HCT116 (cell line): Measurements from ENCODE around the gene BTBD6. TPM values are rescaled to one million over a fixed set of nuclear protein-coding genes. Genes with fewer than 3 reads are reported as not detected.

Experiments
- ATAC-seq: fragments of 200-7000 bp; cut with Tn5 transposase; 2 replicates; pipeline ENCODE4 v1.9.1; 2020; ENCODE audit warnings: mild to moderate bottlenecking, moderate library complexity
- BruUV-seq: library from RNA; stranded (reverse); fragments of 400-500 nt; replicated peaks from 2 replicates; lab custom pipeline; 2021; lab: Mats Ljungman, UMichigan
- CTCF ChIA-PET: fragments of 300-600 bp; sonication (Branson Sonifier 250); formaldehyde crosslinking; loops from one replicate; lab custom pipeline; 2021; ENCODE audit warnings: antibody characterized with exemption; lab: Charles Lee
- POLR2A ChIA-PET: fragments of 300-600, 350-600 bp; sonication (Branson Sonifier 250); formaldehyde crosslinking; loops from one replicate; lab custom pipeline; 2021; ENCODE audit warnings: antibody characterized with exemption; lab: Charles Lee
- RAD21 ChIA-PET, 2 experiments: fragments of 300-600 bp; sonication (Branson Sonifier 250); formaldehyde crosslinking; loops; one replicate each; lab custom pipeline; 2023; ENCODE audit warnings: low total read pairs in 2 of 2; ENCODE audit not compliant: uncharacterized antibody in 2 of 2, unreplicated experiment in 2 of 2, low non-redundant PET in 1 of 2; lab: Charles Lee
- DNase-seq: peaks from one replicate; pipeline ENCODE4 v3.0.0-alpha.2; 2010; ENCODE audit warnings: low read depth, low spot score
- H2AFZ ChIP-seq: fragments of 200-600 bp; shearing (Covaris generic), sonication (generic); 2 replicates; pipeline ENCODE4 v1.6.1; 2017; ENCODE audit warnings: low read depth, mixed run types, mixed read lengths, antibody characterized with exemption, low read length; ENCODE audit not compliant: poor library complexity, severe bottlenecking
- H3K27ac ChIP-seq: 2 replicates; pipeline ENCODE4 v1.5.1; 2012; ENCODE audit warnings: low read depth, low read length
- H3K27me3 ChIP-seq: fragments of 200-600 bp; sonication (generic); 2 replicates; pipeline ENCODE4 v1.6.1; 2016; ENCODE audit warnings: mixed run types, low read length, mixed read lengths; ENCODE audit not compliant: insufficient read depth
- H3K36me3 ChIP-seq, 2 experiments: fragments of 200-500 bp in 1 of 2; fragments of 200-600 bp in 1 of 2; sonication (Bioruptor generic) in 1 of 2; sonication (generic) in 1 of 2; 2 replicates each; pipeline versions ENCODE4 v1.5.1 to v1.6.1; 2014 to 2016; ENCODE audit warnings: low read length in 2 of 2, inconsistent platforms in 1 of 2, mixed read lengths in 1 of 2, mixed run types in 1 of 2; ENCODE audit not compliant: insufficient read depth in 2 of 2, control insufficient read depth in 1 of 2
- H3K4me1 ChIP-seq, 2 experiments: fragments of 200-600 bp in 1 of 2; sonication (generic) in 1 of 2; 2 replicates each; pipeline versions ENCODE4 v1.5.1 to v1.6.1; 2012 to 2017; ENCODE audit warnings: low read length in 2 of 2, inconsistent platforms in 1 of 2, mild to moderate bottlenecking in 1 of 2, mixed read lengths in 1 of 2, mixed run types in 1 of 2, moderate library complexity in 1 of 2; ENCODE audit not compliant: insufficient read depth in 2 of 2, control insufficient read depth in 1 of 2
- H3K4me2 ChIP-seq: fragments of 200-600 bp; sonication (generic); 2 replicates; pipeline ENCODE4 v1.6.1; 2017; ENCODE audit warnings: mixed run types, low read length, mixed read lengths
- H3K4me3 ChIP-seq, 2 experiments: fragments of 200-600 bp in 1 of 2; sonication (generic) in 1 of 2; replicated peaks in 1 of 2; 2 replicates each; pipeline ENCODE4 v1.5.1; 2011 to 2016; ENCODE audit warnings: low read length in 2 of 2, control low read depth in 1 of 2, low read depth in 1 of 2, mild to moderate bottlenecking in 1 of 2, mixed read lengths in 1 of 2, mixed run types in 1 of 2
- H3K79me2 ChIP-seq: fragments of 200-600 bp; sonication (generic); 2 replicates; pipeline ENCODE4 v1.6.1; 2017; ENCODE audit warnings: mild to moderate bottlenecking, mixed run types, low read length, moderate library complexity, mixed read lengths; ENCODE audit not compliant: insufficient read depth
- H3K9ac ChIP-seq: fragments of 200-600 bp; sonication (generic); 2 replicates; pipeline ENCODE4 v1.6.1; 2016; ENCODE audit warnings: low read length, mixed read lengths
- H3K9me2 ChIP-seq: fragments of 200-600 bp; sonication (generic), shearing (Covaris generic); 2 replicates; pipeline ENCODE4 v1.6.1; 2017; ENCODE audit warnings: mixed run types, mild to moderate bottlenecking, moderate library complexity; ENCODE audit not compliant: insufficient read depth
- H3K9me3 ChIP-seq, 2 experiments: fragments of 200-500 bp in 1 of 2; fragments of 200-600 bp in 1 of 2; sonication (Bioruptor generic) in 1 of 2; sonication (generic) in 1 of 2; 2 replicates each; pipeline ENCODE4 v1.6.1; 2014 to 2017; ENCODE audit warnings: low read length in 2 of 2, mixed read lengths in 2 of 2, inconsistent platforms in 1 of 2, low read depth in 1 of 2, mild to moderate bottlenecking in 1 of 2, mixed run types in 1 of 2, moderate library complexity in 1 of 2; ENCODE audit not compliant: control insufficient read depth in 1 of 2, insufficient read depth in 1 of 2
- H4K20me1 ChIP-seq: fragments of 200-600 bp; sonication (generic), shearing (Covaris generic); 2 replicates; pipeline ENCODE4 v1.6.1; 2017; ENCODE audit warnings: mixed run types, mild to moderate bottlenecking, moderate library complexity; ENCODE audit not compliant: insufficient read depth
- ELF1 ChIP-seq: IDR thresholded peaks from 2 replicates; pipeline ENCODE4 v1.6.1; 2012; ENCODE audit warnings: low read depth, borderline replicate concordance
- EZH2phosphoT487 ChIP-seq: fragments of 200-600 bp; IDR thresholded peaks from 2 replicates; pipeline ENCODE4 v1.6.1; 2018; ENCODE audit warnings: antibody characterized with exemption, borderline replicate concordance
- JUND ChIP-seq: IDR thresholded peaks from 2 replicates; pipeline ENCODE4 v1.6.1; 2012
- POLR2A ChIP-seq: IDR thresholded peaks from 2 replicates; pipeline ENCODE4 v1.7.0; 2011; ENCODE audit warnings: borderline replicate concordance; ENCODE audit not compliant: insufficient read depth, insufficient read length; ENCODE audit errors: extremely low read depth
- POLR2AphosphoS5 ChIP-seq: IDR thresholded peaks from 2 replicates; pipeline ENCODE4 v1.6.1; 2011; ENCODE audit warnings: mild to moderate bottlenecking, low read depth, low read length, moderate library complexity
- REST ChIP-seq: IDR thresholded peaks from 2 replicates; pipeline ENCODE4 v1.6.1; 2012; ENCODE audit warnings: low read depth
- YY1 ChIP-seq: IDR thresholded peaks from 2 replicates; pipeline ENCODE4 v1.6.1; 2011; ENCODE audit warnings: low read length, low read depth, moderate library complexity, mild to moderate bottlenecking; ENCODE audit not compliant: insufficient replicate concordance; ENCODE audit errors: extremely low read depth
- intact Hi-C: fragments of 100-400 bp; cut with micrococcal nuclease; formaldehyde crosslinking; loops from 2 replicates; pipeline ENCODE4 v1.10.0; 2022
- total RNA-seq: library from RNA; stranded (reverse); gene quantifications from one replicate; pipeline ENCODE4 v1.2.1, GENCODE V29; 2021; ENCODE audit not compliant: unreplicated experiment

The BTBD6 gene
- total RNA-seq, 1 experiment from 2014 or later = 35.9 TPM

GRCh38 chr14:105227346-105227745 is 21.0 kb upstream of the BTBD6 start (continued):
- TF ChIP-seq REST (no peak), EZH2phosphoT487 (no peak), YY1 (no peak), POLR2AphosphoS5 (no peak), POLR2A (no peak), ELF1 (no peak)
- TF ChIP-seq, all 23 proteins: peak for 0

- POLR2A ChIA-PET = no interaction called here
- peaks cover 1 to 2% of the 10 kb centered on the region in 2 experiments; a peak in 1 of 4 replicates for H3K36me3 ChIP-seq
- no peak for ATAC-seq
Measured at GRCh38 chr14:105228562-105228961, 19.8 kb upstream of the BTBD6 start.

More at GRCh38 chr14:105228562-105228961, 19.8 kb upstream of the BTBD6 start:
- intact Hi-C loops = no loop called here
- Histone ChIP-seq H3K27ac (no peak overlapping the region), H3K4me3 (no peak overlapping the region), H3K9me3 (no peaks in the 10 kb centered on the region), H4K20me1 (no peaks in the 10 kb centered on the region), H3K27me3 (no peaks in the 10 kb centered on the region), H3K9me2 (no peaks in the 10 kb centered on the region), H3K4me1 (no peaks in the 10 kb centered on the region), H3K9ac (no peak overlapping the region), H3K79me2 (peaks cover 4% of the 10 kb centered on the region), H2AFZ (no peak overlapping the region), H3K4me2 (no peak overlapping the region)
- ChIA-PET CTCF (no interaction called here), RAD21 (no interaction called here)
- no peak for DNase-seq
- TF ChIP-seq JUND (no peak), YY1 (no peak)
- no TSS peak for BruUV-seq
